SW 1271 (cell line): ENCODE data around the gene NTMT1.

Experiments
- DNase-seq, 2 experiments: peaks; one replicate each; lab custom pipeline; 2025; lab: John Stamatoyannopoulos, UW

Gene NTMT1

DNA sequence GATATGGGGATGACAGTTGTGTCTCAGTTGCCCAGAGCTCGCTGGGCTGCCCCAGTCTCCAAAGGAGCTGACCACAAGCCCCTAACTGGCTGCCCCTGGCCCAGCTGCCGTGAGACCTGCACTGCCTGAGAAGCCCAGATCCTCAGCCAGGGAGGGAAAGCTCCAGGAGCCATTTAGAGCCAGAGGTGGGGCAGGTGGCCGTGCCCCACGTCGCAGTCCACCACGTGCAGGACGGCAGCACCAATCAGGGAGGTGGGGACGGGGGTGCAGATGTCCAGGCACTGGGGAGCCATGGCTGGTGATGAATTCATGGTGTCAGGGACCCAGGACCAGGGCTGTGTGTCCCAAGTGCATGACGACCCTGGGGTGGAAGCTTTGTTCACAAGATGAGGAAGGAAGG, 52.9 kb downstream of the NTMT1 start:
- DNase-seq, result no peak

DNA sequence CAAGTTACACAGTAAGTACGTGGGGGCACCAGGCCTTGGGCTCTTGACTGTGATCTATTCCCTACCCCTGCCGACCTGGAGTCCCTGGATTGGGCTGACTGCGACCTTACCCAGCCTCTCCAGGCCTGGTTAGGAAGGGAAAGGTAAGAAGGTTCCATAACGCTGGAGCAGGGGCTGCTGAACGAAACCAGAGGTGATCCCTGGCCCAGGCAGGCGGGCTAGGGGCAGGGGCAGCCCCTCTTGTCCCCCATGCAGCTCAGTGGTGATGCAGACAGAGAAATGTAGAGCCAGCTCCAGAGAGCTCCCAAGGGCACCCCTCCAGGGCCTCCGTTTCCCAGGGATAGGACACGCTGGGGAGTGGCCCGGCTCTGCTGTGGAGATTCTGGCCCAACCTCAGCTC, 53.6 kb downstream of the NTMT1 start:
- DNase-seq, result no peak

DNA sequence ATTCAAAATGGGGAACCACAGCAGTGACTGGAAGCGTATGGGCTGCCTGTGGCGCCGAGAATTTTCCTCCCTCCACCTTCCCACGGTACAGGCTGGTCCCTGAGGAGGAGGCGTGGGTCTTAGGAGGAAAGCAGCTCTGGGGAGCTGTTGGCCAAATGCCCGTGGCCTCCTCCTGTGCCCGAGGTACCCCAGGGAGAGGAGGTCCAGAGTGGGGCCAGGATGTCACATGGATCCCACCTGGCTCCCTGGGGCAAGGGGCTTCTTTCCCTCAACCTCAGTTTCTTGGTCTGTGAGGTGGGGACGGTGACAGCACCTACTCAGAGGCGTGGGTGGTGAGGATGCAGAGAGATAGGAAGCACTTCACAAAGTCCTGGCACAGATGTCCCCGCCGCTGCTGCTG, 56.0 kb downstream of the NTMT1 start:
- no peak for DNase-seq

DNA sequence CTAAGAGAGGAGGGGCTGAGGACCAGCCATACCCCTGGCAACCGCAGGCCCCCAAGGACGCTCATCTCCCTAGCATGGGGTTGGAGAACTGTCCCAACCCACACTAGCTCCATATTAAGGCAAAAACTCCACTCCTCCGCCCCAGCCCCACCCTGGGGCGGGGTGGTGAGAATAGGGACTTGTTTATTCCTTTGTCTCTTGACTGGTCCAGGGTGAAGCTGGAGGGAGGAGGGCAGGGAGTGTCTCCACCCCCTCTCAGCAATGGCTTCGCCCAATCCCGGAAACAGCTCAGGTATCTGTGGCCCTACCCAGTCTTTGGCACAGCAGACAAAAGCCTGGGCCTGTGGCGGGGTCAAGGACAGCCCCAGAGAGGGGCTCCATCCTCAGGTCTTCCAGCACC, 56.4 kb downstream of the NTMT1 start:
- no peak for DNase-seq

DNA sequence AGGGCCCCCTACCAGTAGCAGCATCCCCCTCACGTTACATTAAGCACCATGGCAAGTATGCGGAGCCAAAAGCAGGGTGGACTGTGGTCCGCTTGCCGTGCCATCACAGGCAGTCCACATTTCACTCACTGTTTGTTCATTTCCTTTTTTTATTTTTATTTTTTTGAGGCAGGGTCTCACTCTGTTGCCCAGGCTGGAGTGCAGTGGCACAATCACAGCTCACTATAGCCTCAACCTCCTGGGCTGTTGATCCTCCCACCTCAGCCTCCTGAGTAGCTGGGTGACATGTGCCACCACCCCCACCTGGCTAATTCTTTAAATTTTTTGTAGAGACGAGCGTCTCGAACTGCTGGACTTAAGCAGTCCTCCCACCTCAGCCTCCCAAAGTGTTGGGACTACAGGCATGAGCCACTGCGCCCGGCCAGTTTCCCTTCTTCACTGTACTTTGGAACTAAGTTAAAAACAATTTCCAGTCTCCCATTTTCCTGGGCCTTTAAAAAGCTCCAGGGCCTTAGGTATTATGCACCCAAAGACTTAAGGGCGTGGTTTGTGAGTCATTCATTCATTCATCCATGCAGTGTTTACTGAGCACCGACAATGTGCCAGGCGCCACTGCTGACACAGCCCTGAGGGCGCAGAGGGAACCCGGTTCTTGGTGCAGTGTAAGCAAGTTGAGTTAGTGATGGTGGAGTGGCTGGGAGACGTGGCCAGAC, 59.4 kb downstream of the NTMT1 start:
- DNase-seq, result no peak
